SU-DHL-6 (cell line): ENCODE results near the gene SEMA4A.

ENCODE experiments used
- EZH2phosphoT487 ChIP-seq: fragments of 200-600 bp; sonication (generic), shearing (Covaris generic); conservative IDR thresholded peaks from 2 replicates; pipeline ENCODE4 v1.6.1; 2018; ENCODE audit warnings: mild to moderate bottlenecking, antibody characterized with exemption, low read length, moderate library complexity, mixed read lengths
- TF ChIP-seq, protein P1 (sequence below): fragments of 200-600 bp; sonication (generic); IDR thresholded peaks from one replicate; pipeline ENCODE4 v1.5.1; 2017; ENCODE audit warnings: antibody characterized with exemption, mild to moderate bottlenecking, low read length, moderate library complexity; ENCODE audit not compliant: insufficient read depth, poor library complexity, severe bottlenecking

DNA sequence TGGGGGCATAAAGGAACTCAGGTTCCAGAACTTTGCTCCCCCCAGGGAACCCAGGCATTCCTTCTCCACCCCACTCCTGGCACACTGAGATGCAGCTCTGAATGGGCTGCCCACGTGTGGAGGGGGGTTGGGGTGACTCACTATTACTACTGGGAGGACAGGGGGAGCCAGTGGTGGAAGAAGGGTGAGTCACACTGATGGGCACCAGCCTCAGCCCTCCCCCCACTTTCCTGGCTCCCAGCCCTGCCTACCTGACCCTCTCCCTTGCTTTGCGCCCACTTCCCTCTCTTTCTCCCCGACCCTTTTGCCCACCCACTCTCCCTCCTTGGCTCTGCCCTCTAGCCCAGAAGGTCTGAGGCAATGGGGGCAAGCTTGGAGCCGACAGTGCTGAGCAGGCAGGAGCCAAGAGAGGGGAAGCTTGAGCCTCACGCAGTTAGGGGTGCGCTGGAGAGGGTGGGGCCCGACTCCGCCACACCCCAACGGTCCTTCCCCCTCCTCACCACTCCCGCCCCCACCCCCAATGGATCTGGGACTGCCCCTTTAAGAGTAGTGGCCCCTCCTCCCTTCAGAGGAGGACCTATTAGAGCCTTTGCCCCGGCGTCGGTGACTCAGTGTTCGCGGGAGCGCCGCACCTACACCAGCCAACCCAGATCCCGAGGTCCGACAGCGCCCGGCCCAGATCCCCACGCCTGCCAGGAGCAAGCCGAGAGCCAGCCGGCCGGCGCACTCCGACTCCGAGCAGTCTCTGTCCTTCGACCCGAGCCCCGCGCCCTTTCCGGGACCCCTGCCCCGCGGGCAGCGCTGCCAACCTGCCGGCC, 39.1 kb upstream of the SEMA4A start, which contains the start of gene LMNA:
- TF ChIP-seq, protein P1, sequence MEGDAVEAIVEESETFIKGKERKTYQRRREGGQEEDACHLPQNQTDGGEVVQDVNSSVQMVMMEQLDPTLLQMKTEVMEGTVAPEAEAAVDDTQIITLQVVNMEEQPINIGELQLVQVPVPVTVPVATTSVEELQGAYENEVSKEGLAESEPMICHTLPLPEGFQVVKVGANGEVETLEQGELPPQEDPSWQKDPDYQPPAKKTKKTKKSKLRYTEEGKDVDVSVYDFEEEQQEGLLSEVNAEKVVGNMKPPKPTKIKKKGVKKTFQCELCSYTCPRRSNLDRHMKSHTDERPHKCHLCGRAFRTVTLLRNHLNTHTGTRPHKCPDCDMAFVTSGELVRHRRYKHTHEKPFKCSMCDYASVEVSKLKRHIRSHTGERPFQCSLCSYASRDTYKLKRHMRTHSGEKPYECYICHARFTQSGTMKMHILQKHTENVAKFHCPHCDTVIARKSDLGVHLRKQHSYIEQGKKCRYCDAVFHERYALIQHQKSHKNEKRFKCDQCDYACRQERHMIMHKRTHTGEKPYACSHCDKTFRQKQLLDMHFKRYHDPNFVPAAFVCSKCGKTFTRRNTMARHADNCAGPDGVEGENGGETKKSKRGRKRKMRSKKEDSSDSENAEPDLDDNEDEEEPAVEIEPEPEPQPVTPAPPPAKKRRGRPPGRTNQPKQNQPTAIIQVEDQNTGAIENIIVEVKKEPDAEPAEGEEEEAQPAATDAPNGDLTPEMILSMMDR, result no peak
- TF ChIP-seq EZH2phosphoT487, result no peak
